HG02678 (cell line): ENCODE data around the gene CCL25.
"Not testable (repeated sequence)": the region's sequence is repeated elsewhere in the genome, so short reads cannot be mapped to it uniquely, and the experiment has no call there.

Experiments used
- ATAC-seq: cut with Tn5 transposase; IDR thresholded peaks from one replicate; pipeline ENCODE4 v1.9.1; 2021; ENCODE audit warnings: mild to moderate bottlenecking, moderate library complexity; ENCODE audit not compliant: unreplicated experiment

The CCL25 gene, protein sequence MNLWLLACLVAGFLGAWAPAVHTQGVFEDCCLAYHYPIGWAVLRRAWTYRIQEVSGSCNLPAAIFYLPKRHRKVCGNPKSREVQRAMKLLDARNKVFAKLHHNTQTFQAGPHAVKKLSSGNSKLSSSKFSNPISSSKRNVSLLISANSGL

DNA sequence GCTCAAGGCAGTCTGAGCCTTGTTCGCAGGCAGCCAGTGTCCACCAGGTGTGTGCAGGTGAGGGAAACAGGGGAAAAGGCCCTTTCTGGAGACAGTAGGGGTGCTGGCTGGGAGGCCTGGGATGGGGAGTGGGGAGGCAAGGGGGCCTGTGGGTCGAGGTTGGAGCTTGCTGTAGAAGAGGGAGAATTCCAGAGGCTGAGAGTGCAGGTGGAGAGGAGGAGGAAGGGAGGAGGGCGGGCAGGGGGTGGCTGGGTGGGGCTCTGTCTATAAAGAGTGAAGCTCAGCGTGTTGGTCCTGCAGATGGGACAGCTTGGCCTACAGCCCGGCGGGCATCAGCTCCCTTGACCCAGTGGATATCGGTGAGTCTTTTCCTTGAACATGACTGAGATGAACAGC is at the start of gene CCL25:
TSS of gene CCL25 (plus strand) at position 297 of the 396 bp plus-strand sequence. CDS start 290 bp downstream, outside the sequence.
- ATAC-seq, result no peak

DNA sequence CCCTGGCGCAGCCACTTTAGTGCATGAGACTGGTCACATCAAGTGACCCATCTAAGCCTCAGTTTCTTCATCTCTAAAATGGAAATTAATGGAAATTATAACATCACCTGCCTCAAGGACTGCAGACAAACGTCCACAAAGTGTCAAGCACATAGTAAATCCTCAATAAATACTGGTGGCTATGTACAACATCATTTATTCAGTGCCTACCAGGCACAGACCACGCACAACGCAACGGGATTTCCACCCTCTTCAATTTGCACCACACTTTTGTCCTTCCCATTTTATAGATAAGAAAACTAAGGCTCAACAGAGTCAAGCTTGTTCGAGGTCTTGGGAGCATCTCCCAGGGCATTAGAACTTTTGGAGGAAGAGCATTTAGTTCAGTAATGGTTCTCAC is 48.6 kb upstream of the CCL25 start:
- ATAC-seq, result no peak

DNA sequence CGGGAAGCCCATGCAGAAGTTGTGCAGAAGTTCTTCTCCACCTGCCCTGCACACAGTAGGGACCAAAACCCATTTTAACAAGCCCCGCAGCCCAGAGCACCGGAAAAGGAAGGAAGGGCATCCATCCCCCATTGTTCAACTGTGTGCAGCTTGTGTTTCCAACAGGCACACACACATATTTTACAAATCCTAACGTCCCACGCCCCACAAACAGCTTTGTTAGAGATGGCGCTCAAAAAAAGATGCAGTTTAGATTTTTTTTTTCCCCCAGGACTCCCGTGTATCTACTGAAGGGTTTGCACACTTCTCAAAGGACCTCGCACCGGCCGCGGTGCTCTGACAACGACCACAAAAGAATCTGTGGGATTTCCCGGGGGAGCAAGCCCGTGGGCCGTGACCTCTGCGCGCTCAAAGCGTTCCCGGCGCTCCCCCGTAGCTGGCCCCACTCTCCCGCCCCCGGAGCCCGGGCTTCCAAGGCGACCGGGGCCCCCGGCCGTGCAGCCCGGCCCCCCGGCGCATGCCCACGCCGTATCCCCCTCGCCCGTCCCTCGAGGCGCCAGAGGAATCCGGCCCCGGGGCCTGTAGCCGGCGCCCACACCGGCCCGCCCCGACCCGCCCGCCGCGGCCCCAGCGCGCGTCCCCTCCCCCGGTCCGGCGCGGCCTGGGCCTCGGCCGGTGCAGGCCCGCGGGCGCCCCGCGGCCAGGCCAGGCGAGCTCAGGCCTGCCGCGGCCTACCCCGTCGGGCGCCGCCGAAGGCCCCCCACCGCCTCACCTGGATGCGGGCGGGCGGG is 47.6 kb upstream of the CCL25 start:
- ATAC-seq, result peak; percentile 43

DNA sequence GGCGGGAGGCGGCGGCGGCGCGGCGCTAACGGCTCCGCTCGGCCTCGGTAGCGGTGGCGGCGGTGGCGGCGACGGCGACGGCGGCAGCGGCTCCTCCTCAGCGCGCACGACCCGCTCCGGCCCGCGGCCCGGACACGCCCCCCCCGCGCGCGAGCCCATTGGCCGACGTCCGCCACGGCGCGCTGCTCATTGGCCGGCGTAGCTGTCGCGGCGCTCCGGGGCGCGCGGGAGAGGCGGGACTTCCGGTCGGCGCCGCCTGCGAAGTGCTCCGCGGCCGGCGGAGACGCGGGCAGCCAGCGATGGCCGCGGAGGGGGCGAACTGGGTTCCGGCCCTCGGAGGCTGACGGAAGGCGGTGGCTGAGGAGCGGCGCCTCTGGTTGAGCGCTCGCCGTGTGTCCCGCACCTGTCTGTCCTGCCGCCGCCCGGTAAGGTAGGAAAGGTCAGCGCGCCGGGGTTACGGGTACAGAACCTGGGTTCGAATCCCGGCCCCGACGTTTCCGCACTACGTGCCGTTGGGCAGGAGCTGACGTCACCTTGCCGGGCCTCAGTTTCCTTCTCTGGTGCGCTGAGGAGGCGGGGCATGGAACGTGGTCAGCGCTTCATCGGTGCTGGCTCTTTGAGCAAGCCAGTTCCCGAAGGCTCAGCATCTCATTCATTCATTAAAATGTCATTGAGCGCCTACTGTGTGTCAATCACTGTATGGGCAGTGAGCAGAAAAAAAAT is 46.9 kb upstream of the CCL25 start, which contains the start of gene ELAVL1:
TSS of gene ELAVL1 (minus strand) at position 108 of the 723 bp plus-strand sequence. CDS start 13,826 bp downstream, outside the sequence.
- ATAC-seq, result peak; percentile 82

DNA sequence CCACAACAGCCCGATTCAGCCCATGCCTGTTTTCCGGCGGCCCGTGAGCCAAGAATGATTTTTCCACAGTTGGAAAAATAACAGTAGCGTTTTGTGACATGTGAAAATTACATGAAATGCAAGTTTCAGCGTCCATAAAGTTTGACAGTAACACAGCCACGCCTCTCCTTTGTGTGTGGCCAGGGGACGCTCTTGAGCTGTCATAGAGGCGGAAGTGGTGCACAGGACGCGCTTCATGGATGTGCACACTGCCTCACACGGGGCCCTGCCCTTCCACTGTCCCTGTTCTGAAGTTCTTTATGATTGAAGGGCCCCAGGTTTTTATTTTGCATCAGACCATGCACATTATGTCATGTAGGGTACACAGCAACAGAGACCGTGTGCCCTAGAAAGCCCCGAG is 34.8 kb upstream of the CCL25 start:
- no peak for ATAC-seq

DNA sequence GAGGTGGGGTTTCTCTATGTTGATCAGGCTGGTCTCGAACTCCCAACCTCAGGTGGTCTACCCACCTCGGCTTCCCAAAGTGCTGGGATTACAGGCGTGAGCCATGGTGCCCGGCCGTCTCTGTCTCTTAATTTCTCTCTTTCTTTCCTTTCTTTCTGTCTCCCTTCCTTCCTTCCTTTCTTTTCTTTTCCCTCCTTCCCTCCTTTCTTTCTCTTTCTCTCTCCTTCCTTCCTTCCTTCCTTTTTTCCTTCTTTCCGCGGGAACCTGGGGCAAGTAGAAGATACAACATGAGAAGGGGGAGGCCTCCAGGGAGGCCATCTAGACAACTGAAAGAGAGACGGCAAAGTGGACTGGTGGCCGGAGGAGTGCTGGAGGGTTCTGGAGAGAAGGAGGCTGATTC is 31.9 kb upstream of the CCL25 start:
- no peak for ATAC-seq

DNA sequence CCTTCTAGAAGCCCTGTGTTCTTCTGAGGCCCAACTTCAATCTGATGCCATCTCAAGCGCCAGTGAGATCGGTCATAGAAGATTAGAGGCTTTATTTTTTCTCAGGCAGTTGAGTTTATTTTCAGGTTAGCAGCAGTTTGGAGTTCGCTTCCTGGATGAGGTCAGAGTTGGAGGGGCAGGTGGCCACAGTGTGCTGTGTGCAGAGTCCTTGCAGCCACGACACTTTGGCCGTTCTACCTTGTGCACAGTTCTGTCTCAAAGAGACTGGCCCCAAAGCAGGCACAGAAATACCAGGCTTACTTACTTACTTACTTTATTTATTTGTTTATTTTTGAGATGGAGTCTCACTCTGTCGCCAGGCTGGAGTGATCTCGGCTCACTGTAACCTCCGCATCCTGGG is 31.2 kb upstream of the CCL25 start:
- ATAC-seq, result no peak

DNA sequence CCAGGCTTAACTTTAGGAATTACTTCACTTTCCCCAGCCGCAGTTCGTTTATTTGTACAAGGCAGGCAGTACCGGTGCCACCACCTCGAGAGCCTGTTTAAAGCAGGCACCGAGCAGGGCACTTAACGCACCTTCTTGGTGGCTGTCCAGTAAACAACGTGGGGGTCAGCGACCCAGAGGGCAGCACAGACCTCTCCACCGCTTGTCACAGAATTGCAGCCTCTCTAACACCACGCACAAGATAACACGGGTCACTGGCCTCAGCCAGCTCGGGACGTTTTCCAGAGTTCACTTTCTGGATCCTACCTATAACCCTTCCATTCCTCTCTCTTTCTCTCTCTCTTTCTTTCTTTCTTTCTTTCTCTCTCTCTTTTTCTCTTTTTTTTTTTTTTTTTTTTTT is 30.3 kb upstream of the CCL25 start:
- no peak for ATAC-seq

DNA sequence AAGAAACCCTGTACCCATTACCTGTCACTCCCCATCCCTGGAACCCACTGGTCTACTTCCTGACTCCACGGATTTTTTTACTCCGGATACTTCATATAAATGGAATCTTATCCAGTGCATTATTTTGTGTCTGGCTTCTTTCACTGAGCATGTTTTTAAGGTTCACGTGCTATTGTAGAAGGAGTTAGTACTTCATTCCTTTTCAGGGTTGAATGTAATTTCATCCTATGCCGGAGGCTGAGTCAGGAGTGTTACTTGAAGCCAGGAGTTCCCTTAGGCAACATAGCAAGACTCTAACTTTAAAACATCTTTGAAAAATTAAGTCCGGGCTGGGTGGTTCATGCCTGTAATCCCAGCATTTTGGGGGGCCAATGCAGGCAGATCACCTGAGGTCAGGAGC is 29.2 kb upstream of the CCL25 start:
- no peak for ATAC-seq

DNA sequence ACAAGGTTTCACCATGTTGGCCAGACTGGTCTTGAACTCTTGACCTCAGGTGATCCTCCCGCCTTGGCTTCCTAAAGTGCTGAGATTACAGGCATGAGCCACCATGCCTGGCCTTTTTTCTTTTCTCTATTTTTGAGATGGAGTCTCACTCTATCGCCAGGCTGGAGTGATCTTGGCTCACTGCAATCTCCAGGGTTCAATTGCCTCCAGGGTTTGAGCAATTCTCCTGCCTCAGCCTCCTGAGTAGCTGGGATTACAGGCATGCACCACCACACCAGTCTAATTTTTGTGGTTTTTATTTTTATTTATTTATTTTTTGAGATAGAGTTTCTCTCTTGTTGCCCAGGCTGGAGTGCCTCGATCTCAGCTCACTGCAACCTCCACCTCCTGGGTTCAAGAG is 28.3 kb upstream of the CCL25 start:
- not testable (repeated sequence) for ATAC-seq

DNA sequence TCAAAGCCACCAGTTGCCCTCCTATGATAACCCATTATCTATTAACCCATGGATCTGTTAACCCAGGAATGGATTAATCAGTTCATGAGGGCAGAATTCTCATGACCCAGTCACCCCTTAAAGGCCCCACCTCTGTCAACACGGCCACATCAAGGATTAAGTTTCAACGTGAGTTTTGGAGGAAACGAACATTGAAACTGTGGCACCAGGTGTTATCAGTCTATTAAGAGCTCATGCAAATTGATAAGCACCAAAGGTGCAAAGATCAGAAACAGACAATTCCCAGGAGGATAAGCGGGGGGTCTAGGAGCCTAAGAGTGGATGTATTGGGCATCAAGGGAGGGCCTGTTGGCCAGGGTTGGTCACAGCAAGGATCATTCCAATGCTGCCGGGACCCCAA is 27.2 kb upstream of the CCL25 start:
- no peak for ATAC-seq

DNA sequence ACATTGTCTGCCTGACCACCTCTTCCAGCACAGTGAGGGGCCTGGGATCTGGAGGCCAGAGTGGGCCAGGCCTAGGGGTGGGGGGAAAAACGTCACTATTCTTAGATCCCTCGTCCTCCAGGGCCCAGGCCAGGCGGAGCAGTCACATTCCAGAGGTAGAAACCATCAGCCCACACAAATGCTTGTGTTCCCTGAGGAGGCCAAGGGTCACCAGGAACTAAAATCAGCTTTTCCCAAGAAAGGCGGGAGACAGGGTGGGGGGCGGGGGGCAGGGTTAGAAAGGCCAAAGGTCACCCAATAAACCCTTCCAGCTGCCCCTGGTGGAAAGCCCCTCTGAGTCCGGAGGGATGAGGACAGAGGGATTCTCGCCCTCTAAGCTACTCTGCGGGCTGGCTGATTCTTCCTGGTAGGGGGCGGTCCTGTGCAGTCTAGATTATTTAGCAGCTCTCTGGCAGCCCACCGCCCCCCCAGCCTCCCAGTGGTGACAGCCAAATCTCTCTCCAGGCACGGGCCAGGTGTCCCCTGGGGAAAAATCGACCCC is 23.5 kb upstream of the CCL25 start:
- no peak for ATAC-seq

DNA sequence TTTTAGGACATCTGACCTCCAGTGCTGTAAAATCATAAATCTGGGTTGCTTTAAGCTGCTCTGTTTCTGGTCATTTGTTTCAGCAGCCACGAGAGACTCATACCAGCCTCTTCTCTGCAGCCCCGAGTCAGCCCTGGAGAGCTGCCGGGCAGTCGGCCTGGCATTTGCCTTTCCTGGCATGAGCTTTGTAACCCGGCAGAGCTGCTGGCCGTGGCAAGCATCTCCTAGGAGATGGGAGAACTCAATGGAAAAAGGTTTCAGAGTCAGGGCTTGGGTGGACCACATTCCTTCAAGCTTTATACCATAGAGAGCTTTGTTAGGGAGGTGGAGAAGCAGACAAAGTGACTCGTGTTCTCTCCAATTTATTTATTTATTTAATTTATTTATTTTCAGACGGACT is 21.6 kb upstream of the CCL25 start:
- ATAC-seq, result no peak

DNA sequence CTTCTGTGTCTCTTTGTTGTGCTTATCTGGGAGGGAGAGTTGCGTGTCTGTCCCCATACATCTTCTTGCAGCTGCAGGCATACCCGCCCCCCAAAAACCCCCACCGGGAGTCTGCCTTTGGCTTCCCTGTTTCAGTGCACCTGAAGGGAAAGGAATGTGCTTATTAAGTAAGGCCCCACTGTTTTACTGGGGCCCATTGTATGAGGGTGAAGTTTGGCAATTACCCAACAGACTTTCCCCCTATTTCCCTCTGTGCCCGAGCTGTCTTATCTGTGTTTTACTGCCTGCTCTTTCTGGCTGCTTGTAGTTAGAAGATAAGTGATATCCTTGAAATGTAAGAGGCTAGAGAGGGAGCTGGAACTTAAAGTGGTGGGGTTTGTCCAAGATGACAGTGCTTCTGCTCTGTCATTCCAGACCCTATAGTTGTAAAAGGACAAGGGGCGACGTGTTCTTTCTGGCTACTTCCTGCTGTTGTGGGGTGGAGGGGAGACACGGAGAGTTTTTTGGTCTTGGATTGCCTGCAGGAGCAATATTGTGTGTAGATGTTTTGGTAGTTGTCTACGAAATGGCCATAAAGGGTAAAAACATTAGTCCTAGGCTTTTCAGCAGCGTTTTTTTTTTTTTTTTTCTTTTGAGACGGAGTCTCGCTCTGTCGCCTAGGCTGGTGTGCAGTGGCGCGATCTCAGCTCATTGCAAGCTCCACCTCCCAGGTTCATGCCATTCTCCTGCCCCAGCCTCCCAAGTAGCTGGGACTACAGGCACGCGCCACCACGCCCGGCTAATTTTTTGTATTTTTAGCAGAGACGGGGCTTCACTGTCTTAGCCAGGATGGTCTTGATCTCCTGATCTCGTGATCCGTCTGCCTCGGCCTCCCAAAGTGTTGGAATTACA is 19.0 kb upstream of the CCL25 start:
- ATAC-seq, result not testable (repeated sequence)

DNA sequence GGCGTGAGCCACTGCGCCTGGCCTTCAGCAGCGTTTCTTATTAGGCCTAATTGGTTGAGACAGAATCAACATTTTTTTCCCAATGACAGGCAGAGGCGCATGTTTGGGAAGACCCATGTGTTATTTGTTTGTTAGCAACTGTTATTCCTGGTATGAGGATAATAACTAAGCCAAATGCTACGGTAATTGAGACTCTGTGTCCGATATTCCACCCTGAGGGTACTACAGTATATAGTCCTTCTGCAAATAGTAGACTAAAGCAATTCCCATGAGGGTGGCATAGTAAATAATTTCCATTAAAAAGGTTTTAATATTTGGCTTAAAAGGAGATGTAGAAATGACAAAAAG is 18.4 kb upstream of the CCL25 start:
- no peak for ATAC-seq

DNA sequence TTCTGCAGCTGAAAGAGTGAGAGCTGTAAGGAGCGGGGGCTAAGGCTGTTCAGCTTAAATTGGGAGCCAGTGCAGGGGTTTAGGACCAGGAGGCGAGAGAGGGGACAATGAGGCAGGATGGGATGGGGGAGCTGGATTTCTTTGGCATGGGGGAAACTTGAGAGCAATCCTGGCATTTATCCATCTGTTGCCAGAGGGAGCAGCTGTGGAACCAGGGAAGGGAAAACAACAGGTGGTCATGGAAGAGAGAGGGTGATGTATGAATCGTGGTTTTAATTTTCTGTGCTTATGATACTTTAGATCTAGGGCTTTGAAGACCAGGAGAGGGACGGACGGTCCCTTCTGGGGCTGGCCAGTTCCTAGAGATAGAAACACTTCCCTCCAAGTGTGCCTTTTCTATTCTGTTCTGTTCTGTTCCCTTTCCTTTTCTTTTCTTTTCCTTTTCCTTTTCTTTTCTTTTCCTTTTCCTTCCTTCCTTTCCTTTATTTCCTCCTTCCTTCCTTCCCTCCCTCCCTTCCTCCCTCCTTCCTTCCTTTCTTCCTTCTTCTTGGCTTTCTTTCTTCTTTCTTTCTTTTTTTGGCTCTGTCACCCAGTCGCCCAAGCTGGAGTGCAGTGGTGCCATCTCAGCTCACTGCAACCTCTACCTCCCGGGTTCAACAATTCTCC is 16.0 kb upstream of the CCL25 start:
- no peak for ATAC-seq

DNA sequence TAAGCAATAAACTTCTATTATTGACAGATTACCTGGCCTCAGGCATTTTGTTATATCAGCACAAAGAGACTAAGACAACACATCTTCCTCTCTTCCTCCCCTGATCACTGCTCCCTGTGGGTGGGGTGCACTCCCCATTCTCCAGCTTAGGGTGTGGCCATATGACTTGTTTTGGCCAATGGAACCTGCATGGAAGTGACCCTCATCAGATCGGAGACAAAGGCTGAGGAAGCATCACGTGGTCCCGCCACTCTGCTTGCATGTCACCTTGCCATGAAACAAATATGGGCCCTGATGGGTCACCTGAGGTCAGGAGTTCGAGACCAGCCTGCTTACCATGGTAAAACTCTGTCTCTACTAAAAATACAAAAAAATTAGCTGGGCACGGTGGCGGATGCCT is 13.7 kb upstream of the CCL25 start:
- no peak for ATAC-seq

DNA sequence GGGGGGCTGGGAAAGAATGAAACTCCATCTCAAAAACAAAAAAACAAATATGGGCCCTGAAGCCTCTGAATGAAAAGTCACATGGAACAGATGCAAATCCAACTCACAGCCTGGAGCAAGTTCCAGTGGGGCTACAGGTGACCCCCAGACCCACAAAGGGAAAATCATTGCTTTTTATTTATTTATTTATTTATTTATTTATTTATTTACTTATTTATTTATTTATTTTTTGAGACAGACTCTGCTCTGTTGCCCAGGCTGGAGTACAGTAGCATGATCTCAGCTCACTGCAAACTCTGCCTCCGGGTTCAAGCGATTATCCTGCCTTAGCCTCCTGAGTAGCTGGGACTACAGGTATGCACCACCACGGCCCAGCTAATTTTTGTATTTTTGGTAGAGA is 13.3 kb upstream of the CCL25 start:
- no peak for ATAC-seq

DNA sequence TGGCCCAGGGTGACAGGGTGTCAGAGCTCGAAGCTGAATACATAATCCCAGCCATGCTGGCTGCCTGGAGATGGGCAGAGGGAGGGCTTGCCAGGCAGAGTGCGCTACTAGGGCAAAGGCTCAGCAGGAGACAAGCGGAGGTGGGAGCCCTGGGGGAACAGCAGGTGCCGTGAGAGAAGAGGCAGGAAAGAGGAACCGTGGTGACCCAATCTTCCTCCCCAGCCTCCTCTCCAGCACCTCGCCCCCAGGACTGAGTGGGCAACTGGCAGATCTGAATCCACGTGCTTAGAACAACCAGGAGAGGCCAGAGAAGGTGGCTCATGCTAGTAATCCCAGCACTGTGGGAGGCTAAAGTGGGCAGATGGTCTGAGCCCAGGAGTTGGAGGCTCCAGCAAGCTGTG is 11.0 kb upstream of the CCL25 start:
- no peak for ATAC-seq

DNA sequence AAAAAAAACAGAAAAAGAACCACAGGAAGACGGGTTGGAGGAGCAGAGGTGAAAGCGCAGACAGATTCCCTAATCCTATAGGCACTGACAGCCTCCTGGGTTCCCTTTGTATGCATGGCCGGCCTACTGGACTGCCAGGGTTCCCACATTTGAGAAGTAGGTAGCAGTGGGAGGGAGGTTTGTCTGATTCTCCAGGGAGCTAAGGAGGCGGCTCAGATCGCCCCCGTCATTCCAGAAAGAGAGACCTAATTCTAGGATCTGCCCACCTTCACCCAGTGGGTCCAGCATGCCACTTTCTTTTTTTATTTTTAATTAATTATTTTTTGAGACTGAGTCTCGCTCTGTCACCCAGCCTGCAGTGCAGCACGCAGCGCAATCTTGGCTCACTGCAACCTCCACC is 9.7 kb upstream of the CCL25 start:
- no peak for ATAC-seq
